HTR-8/SVneo (cell line): ENCODE measurements around the gene DLG1.
A peak's percentile ranks its signal among the peaks of the same experiment; 100 is the strongest.
"Not testable (repeated sequence)": the region's sequence is repeated elsewhere in the genome, so short reads cannot be mapped to it uniquely, and the experiment has no call there.

Experiments used
- DNase-seq: peaks from one replicate; pipeline ENCODE4 v3.0.0; 2011; ENCODE audit warnings: low spot score, mixed read lengths; ENCODE audit not compliant: insufficient read length
- FAIRE-seq: peaks from 2 replicates; lab custom pipeline; 2011; peaks lifted over from hg19 to GRCh38; lab: Jason Lieb, UNC

Gene DLG1

DNA sequence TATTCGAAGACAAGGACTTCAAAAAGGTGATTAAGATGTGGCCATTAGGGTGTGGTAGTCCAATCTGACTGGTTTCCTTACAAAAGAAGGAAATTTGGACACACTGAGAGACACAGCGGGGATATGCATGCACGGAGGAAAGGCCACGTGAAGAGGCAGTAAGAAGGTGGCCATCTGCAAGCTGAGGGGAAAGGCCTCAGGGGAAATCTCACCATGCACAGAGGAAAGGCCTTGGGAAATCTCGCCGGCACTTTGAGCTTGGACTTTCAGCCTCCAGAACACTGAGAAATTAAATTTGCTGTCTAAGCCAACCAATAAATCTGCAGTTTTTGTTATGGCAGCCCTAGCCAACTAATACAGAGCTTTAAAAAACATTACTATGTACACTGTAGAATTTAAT is 78.8 kb downstream of the DLG1 start:
- no peak for DNase-seq
- no peak for FAIRE-seq

- DNase-seq, result no peak
- no peak for FAIRE-seq
Measured at GRCh38 chr3:197218210-197218609, 80.2 kb downstream of the DLG1 start.

GRCh38 chr3:197216914-197217313 is 81.5 kb downstream of the DLG1 start:
- DNase-seq (no peak), FAIRE-seq (no peak)

GRCh38 chr3:197216169-197216860 is 82.1 kb downstream of the DLG1 start:
- no peak for FAIRE-seq
- DNase-seq, result peak; percentile 37

GRCh38 chr3:197212290-197212689 is 86.1 kb downstream of the DLG1 start:
- FAIRE-seq (no peak), DNase-seq (no peak)

- DNase-seq, FAIRE-seq: not testable (repeated sequence)
Measured at GRCh38 chr3:197211698-197212097, 86.7 kb downstream of the DLG1 start.

GRCh38 chr3:197209366-197210260 is 88.8 kb downstream of the DLG1 start:
- no peak for DNase-seq

GRCh38 chr3:197206913-197207312 is 91.5 kb downstream of the DLG1 start:
- FAIRE-seq (no peak), DNase-seq (no peak)

More at GRCh38 chr3:197209366-197210260, 88.8 kb downstream of the DLG1 start:
- FAIRE-seq, result no peak

GRCh38 chr3:197205675-197206074 is 92.7 kb downstream of the DLG1 start:
- DNase-seq, result no peak

DNA sequence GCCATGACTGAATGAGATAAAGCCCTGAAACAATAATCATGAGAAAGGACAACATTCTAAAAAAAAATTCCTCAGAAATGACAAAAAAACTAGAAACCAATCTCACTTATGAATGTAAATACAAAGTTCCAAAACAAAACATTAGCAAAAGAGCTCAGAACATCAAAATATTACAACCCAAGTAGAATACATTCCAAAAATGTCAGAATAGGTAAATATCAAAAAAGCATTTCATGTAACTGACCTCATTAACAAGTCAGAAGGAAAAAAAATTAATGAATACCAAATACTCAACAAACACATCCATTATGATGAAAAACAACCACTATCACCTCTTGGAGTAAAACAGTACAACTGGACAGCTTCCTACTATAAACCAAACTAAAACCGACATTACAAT is 93.1 kb downstream of the DLG1 start:
- no peak for DNase-seq
- no peak for FAIRE-seq

More at GRCh38 chr3:197205675-197206074, 92.7 kb downstream of the DLG1 start:
- no peak for FAIRE-seq

DNA sequence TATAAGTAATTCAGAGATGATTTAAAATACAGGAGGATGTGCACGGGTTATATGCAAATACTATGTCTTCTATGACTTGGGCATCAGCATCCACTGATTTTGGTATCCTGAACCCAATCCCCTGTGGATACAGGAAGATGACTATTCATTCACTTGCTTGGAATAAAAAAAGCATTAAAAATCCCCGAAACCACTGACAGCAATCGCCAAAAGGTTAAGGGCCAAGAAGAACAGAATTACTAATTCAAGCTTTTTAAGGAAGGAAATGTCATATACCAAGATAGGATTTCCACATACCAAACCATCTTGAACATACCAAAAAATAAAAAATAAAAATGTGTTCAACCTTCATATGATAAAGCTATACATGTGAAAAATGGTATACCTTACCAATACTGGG is 93.7 kb downstream of the DLG1 start:
- DNase-seq, result no peak
- no peak for FAIRE-seq

GRCh38 chr3:197203714-197204146 is 94.7 kb downstream of the DLG1 start:
- no peak for DNase-seq
- no peak for FAIRE-seq

DNA sequence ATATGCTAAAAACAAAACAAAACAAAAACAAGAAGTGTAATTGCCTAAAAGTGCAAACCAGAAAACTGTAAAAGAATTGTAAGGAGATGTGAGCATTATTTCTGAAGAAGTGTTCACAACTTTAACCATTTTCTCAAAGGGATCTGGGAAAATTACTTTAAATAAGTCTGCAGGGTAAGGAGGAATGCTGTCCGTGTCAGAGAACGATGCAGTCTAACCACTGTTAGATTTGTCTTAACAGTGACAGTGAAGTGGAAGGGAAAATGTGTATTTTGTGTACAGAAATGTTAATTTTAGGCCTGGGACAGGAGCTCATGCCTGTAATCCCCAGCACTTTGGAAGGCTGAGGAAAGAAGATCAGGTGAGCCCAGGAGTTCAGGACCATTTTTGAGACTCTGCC is 95.7 kb downstream of the DLG1 start:
- DNase-seq, result no peak
- no peak for FAIRE-seq

DNA sequence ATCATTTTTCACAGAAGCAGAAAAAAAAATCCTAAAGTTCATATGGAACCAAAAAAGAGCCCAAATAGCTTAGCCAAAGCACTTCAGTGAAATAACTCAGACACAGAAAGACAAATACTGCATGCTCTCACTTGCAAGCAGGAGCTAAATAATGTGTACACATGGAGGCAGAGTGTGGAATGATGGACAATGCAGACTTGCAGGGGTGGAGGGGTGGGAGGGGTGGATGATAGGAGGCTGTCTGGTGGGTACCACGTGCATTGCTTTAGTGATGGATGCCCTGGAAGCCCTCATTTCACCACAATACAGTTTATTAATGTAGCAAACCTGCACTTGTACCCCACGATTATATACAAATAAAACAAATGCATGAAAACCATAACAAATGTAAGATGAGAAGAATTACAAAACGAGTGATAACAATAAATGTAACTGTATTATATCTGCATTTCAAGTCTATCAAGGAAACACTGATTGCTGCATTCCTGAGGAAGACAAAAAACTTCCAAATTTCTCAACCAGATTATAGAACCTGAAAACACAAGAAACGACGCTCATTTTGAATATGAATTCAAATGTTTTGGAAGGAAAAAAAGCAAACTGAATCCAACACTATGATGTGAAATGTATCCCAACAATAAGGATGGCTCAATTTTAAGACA is 96.5 kb downstream of the DLG1 start:
- no peak for DNase-seq
- FAIRE-seq, result no peak

- FAIRE-seq, DNase-seq: not testable (repeated sequence)
Measured at GRCh38 chr3:197200856-197201255, 97.6 kb downstream of the DLG1 start.

DNA sequence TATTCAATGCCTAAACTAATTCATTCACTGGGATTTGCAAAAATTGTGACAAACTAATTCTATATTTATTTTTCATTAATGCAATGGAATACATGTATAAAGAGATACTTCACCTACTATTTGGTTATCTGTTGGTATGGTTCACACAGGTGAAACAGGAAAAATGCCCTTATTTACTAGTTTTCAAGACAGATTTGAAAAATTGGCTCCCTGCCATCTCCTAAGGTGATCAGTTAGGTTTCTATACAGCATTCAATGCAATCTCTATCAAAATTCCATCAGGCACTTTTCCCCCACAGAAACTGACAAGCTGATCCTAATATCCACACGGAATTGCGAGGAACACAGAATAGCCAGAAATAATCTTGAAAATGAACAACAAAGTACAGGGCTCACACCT is 101.1 kb downstream of the DLG1 start:
- DNase-seq, result no peak
- no peak for FAIRE-seq

DNA sequence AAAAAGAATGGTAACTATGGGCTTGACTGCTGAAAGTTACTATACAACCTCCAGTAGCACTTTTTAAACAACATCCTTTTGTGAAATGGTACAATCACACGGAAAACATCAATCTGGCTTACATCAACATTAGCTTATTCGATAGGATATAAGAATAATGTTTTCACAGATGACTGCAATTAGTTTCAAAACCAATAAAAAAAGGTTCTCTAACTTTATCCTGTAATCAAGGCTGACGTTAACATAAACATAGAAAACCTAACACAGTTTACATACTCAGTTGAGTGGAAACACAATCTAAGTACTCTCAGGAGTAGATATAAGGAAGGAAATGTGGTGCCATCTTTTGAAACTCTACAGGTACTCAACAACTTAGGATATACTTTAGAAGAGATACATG is 102.2 kb downstream of the DLG1 start:
- FAIRE-seq, result no peak

GRCh38 chr3:197195326-197195725 is 103.1 kb downstream of the DLG1 start:
- FAIRE-seq, result no peak
- no peak for DNase-seq

More for the DNA sequence above, 102.2 kb downstream of the DLG1 start:
- no peak for DNase-seq

DNA sequence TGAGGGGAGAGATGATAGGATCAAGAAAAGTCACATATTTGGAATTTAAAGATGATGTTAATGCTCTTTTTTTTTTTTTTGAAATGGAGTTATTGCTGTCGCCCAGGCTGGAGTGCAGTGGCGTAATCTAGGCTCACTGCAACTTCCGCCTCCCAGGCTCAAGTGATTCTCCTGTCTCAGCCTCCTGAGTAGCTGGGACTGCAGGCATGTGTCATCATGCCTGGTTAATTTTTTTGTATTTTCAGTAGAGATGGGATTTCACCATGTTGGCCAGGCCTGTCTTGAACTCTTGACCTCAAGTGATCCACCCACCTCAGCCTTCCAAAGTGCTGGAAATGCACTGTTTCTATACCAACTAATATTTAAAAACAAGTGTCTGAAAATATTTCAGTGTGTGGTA is 104.7 kb downstream of the DLG1 start:
- not testable (repeated sequence) for DNase-seq, FAIRE-seq

DNA sequence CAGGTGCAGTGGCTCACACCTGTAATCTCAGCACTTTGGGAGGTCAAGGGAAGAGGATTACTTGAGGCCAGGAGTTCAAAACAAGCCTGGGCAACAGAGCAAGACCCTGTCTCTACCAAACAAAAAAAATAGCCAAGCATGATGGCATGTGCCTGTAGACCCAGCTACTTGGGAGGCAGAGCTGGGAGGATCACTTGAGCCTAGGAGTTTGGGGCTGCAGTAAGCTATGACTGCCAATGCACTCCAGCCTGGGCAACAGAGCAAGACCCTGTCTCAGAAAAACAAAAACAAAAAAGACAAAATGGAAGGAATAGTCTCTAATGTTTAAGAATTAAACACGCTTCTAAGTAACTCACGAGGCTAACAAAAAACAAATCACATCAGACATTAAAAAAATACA is 106.5 kb downstream of the DLG1 start:
- DNase-seq, result no peak
- FAIRE-seq, result no peak

GRCh38 chr3:197189623-197190022 is 108.8 kb downstream of the DLG1 start:
- DNase-seq (no peak), FAIRE-seq (no peak)
